Astrocyte (in vitro differentiated cells and primary cell): ENCODE results near the gene SLC45A3. TPM values are rescaled to one million over a fixed set of nuclear protein-coding genes. Genes with fewer than 3 reads are reported as not detected.

ENCODE experiments used
- DNase-seq: peaks from one replicate; pipeline ENCODE4 v3.0.0-alpha.2; 2010; ENCODE audit warnings: low read depth
- FAIRE-seq: peaks from 2 replicates; lab custom pipeline; 2011; peaks lifted over from hg19 to GRCh38; lab: Jason Lieb, UNC
- H2AFZ ChIP-seq: 2 replicates; pipeline ENCODE4 v1.6.0; 2012; ENCODE audit warnings: low read depth, low read length, inconsistent platforms
- H3K27ac ChIP-seq: 2 replicates; pipeline ENCODE4 v1.5.1; 2011; ENCODE audit warnings: low read depth, low read length, inconsistent platforms
- H3K27me3 ChIP-seq: 2 replicates; pipeline ENCODE4 v1.6.0; 2011; ENCODE audit warnings: low read length, inconsistent platforms; ENCODE audit not compliant: insufficient read depth
- H3K36me3 ChIP-seq: 2 replicates; pipeline ENCODE4 v1.5.1; 2011; ENCODE audit warnings: low read length, inconsistent platforms; ENCODE audit not compliant: insufficient read depth
- H3K4me1 ChIP-seq: 2 replicates; pipeline ENCODE4 v1.5.1; 2011; ENCODE audit warnings: low read length, inconsistent platforms; ENCODE audit not compliant: insufficient read depth
- H3K4me2 ChIP-seq: 2 replicates; pipeline ENCODE4 v1.6.0; 2012; ENCODE audit warnings: low read length, inconsistent platforms
- H3K4me3 ChIP-seq: 2 replicates; pipeline ENCODE4 v1.5.1; 2011; ENCODE audit warnings: low read depth, mild to moderate bottlenecking, low read length, inconsistent platforms; ENCODE audit not compliant: insufficient read depth
- H3K79me2 ChIP-seq: 2 replicates; pipeline ENCODE4 v1.6.0; 2012; ENCODE audit warnings: mild to moderate bottlenecking, low read length, inconsistent platforms; ENCODE audit not compliant: insufficient read depth
- H3K9ac ChIP-seq: 2 replicates; pipeline ENCODE4 v1.6.0; 2012; ENCODE audit warnings: mild to moderate bottlenecking, low read length, inconsistent platforms
- H3K9me3 ChIP-seq: 2 replicates; pipeline ENCODE4 v1.5.1; 2012; ENCODE audit warnings: low read depth, mild to moderate bottlenecking, low read length, inconsistent platforms; ENCODE audit not compliant: insufficient read depth
- H4K20me1 ChIP-seq: 2 replicates; pipeline ENCODE4 v1.6.0; 2012; ENCODE audit warnings: low read length, inconsistent platforms; ENCODE audit not compliant: insufficient read depth
- H3K27ac Mint-ChIP-seq: one replicate; pipeline ENCODE4 v1.8.0; 2021; ENCODE audit warnings: mild to moderate bottlenecking, mixed read lengths; ENCODE audit not compliant: unreplicated experiment
- H3K27me3 Mint-ChIP-seq: one replicate; pipeline ENCODE4 v1.8.0; 2021; ENCODE audit warnings: low read depth, mixed read lengths; ENCODE audit not compliant: unreplicated experiment
- H3K36me3 Mint-ChIP-seq: one replicate; pipeline ENCODE4 v1.8.0; 2021; ENCODE audit warnings: low read depth, mixed read lengths; ENCODE audit not compliant: unreplicated experiment
- H3K4me1 Mint-ChIP-seq: one replicate; pipeline ENCODE4 v1.8.0; 2021; ENCODE audit warnings: low read depth, mixed read lengths; ENCODE audit not compliant: unreplicated experiment
- H3K4me3 Mint-ChIP-seq: one replicate; pipeline ENCODE4 v1.8.0; 2021; ENCODE audit warnings: mild to moderate bottlenecking, moderate library complexity, mixed read lengths; ENCODE audit not compliant: unreplicated experiment
- H3K9me3 Mint-ChIP-seq: one replicate; pipeline ENCODE4 v1.8.0; 2021; ENCODE audit warnings: mild to moderate bottlenecking, mixed read lengths; ENCODE audit not compliant: unreplicated experiment
- CTCF ChIP-seq: IDR thresholded peaks from 2 replicates; pipeline ENCODE4 v1.5.1; 2011; ENCODE audit warnings: low read depth, mild to moderate bottlenecking, inconsistent platforms, low read length, moderate library complexity; ENCODE audit not compliant: insufficient read depth
- EZH2 ChIP-seq: IDR thresholded peaks from 2 replicates; pipeline ENCODE4 v1.6.1; 2012; ENCODE audit warnings: mild to moderate bottlenecking, low read length, inconsistent platforms; ENCODE audit not compliant: insufficient read depth
- total RNA-seq: library from RNA; stranded (reverse); gene quantifications from 2 replicates; pipeline ENCODE4 v1.2.1, GENCODE V29; 2021

The SLC45A3 gene
- total RNA-seq, 1 donor from 2014 or later, result 7.1 TPM

GRCh38 chr1:205701420-205701819 is 21.1 kb upstream of the SLC45A3 start:
- Histone ChIP-seq H3K27me3 (no peaks in the 10 kb centered on the region), H3K36me3 (no peaks in the 10 kb centered on the region), H3K27ac (no peak overlapping the region), H4K20me1 (peaks cover 4% of the 10 kb centered on the region), H2AFZ (no peak overlapping the region), H3K4me1 (peaks cover 6% of the 10 kb centered on the region), H3K4me3 (no peak overlapping the region), H3K9me3 (no peaks in the 10 kb centered on the region), H3K9ac (no peak overlapping the region), H3K79me2 (no peaks in the 10 kb centered on the region), H3K4me2 (peak overlapping the region; percentile 30)
- Mint-ChIP-seq H3K27ac (no peak overlapping the region), H3K9me3 (peaks cover 2% of the 10 kb centered on the region), H3K4me3 (no peak overlapping the region), H3K36me3 (peaks cover 13% of the 10 kb centered on the region), H3K27me3 (no peaks in the 10 kb centered on the region), H3K4me1 (peaks cover 12% of the 10 kb centered on the region)
- DNase-seq (no peak), FAIRE-seq (no peak)
- TF ChIP-seq EZH2 (no peak), CTCF (no peak)

GRCh38 chr1:205700865-205701401 is 20.6 kb upstream of the SLC45A3 start:
- H3K4me2 ChIP-seq, result peak overlapping the region; percentile 30
- no peak overlapping the region for H2AFZ ChIP-seq
- TF ChIP-seq CTCF (no peak), EZH2 (no peak)
- H3K4me1 Mint-ChIP-seq, result peaks cover 12% of the 10 kb centered on the region
- H3K4me3 ChIP-seq, result no peak overlapping the region
- H3K27me3 Mint-ChIP-seq, result no peaks in the 10 kb centered on the region
- no peaks in the 10 kb centered on the region for H3K27me3 ChIP-seq
- no peak overlapping the region for H3K27ac Mint-ChIP-seq
- peaks cover 13% of the 10 kb centered on the region for H3K36me3 Mint-ChIP-seq
- no peak overlapping the region for H3K9ac ChIP-seq
- FAIRE-seq (no peak), DNase-seq (no peak)
- peaks cover 4% of the 10 kb centered on the region for H4K20me1 ChIP-seq
- no peaks in the 10 kb centered on the region for H3K79me2 ChIP-seq
- peaks cover 2% of the 10 kb centered on the region for H3K9me3 Mint-ChIP-seq
- no peak overlapping the region for H3K4me3 Mint-ChIP-seq
- H3K9me3 ChIP-seq, result no peaks in the 10 kb centered on the region
- H3K27ac ChIP-seq, result no peak overlapping the region
- H3K4me1 ChIP-seq, result peaks cover 6% of the 10 kb centered on the region
- H3K36me3 ChIP-seq, result no peaks in the 10 kb centered on the region

- Histone ChIP-seq H3K4me3 (no peak overlapping the region), H3K9ac (no peak overlapping the region), H4K20me1 (no peaks in the 10 kb centered on the region), H3K4me1 (peaks cover 6% of the 10 kb centered on the region), H3K27me3 (no peaks in the 10 kb centered on the region), H3K36me3 (no peaks in the 10 kb centered on the region), H3K9me3 (no peaks in the 10 kb centered on the region), H3K79me2 (no peaks in the 10 kb centered on the region), H2AFZ (no peak overlapping the region), H3K27ac (no peak overlapping the region), H3K4me2 (no peak overlapping the region)
- H3K9me3 Mint-ChIP-seq, result peaks cover 2% of the 10 kb centered on the region
- DNase-seq (no peak), FAIRE-seq (no peak)
- H3K4me1 Mint-ChIP-seq, result peaks cover 12% of the 10 kb centered on the region
- TF ChIP-seq EZH2, result no peak
- TF ChIP-seq CTCF, result no peak
- peak overlapping the region; percentile 34 for H3K4me3 Mint-ChIP-seq
- peaks cover 12% of the 10 kb centered on the region for H3K36me3 Mint-ChIP-seq
- no peak overlapping the region for H3K27ac Mint-ChIP-seq
- no peaks in the 10 kb centered on the region for H3K27me3 Mint-ChIP-seq
Observed at GRCh38 chr1:205699416-205699815, 19.1 kb upstream of the SLC45A3 start.
